DOHH2 (cell line): Measurements from ENCODE around the gene C1RL.

ENCODE experiments used
- CTCF ChIP-seq: fragments of 200-600 bp; sonication (generic); IDR thresholded peaks from one replicate; pipeline ENCODE4 v1.5.1; 2014; ENCODE audit warnings: antibody characterized with exemption, mild to moderate bottlenecking, low read depth, low read length; ENCODE audit not compliant: poor library complexity, severe bottlenecking
- EZH2phosphoT487 ChIP-seq: fragments of 200-600 bp; sonication (generic); IDR thresholded peaks from 2 replicates; pipeline ENCODE4 v1.6.1; 2017; ENCODE audit warnings: borderline replicate concordance, mild to moderate bottlenecking, antibody characterized with exemption, low read length, moderate library complexity, mixed read lengths

DNA sequence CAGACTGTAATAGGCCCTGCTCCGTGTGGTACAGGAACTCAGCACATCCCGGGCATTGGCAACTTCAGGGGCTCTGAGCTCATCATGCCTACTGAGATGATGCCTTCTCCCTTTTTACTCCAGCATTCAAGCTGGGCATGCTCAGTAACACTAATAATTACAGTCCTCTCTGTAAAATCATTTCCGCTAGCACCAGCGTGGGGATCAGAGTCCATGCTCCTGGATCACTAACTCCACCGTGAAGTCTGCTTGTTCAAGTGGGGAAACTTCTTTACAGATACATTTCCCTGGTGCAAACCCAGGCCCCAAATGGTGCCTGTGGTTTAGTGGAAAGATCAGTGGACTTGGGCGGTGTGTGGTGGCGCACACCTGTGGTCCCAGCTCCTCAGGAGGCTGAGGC lies 37.9 kb upstream of the C1RL start:
- TF ChIP-seq CTCF = no peak
- TF ChIP-seq EZH2phosphoT487 = no peak
